H1 (cell line): Measurements from ENCODE around the gene ADH4. TPM values are rescaled to one million over a fixed set of nuclear protein-coding genes. Genes with fewer than 3 reads are reported as not detected.

ENCODE experiments used
- EP300 ChIP-seq, 2 experiments: IDR thresholded peaks; 1 replicate in 1 of 2; 2 replicates in 1 of 2; pipeline ENCODE4 v1.6.1; 2011 to 2012; ENCODE audit warnings: low read depth in 2 of 2, low read length in 2 of 2, mild to moderate bottlenecking in 2 of 2, borderline replicate concordance in 1 of 2, inconsistent platforms in 1 of 2, moderate library complexity in 1 of 2
- FOSL1 ChIP-seq: IDR thresholded peaks from 2 replicates; pipeline ENCODE4 v1.6.1; 2011; ENCODE audit warnings: mild to moderate bottlenecking, low read depth, low read length, moderate library complexity; ENCODE audit not compliant: insufficient read depth
- JUN ChIP-seq: IDR thresholded peaks from 2 replicates; pipeline ENCODE4 v1.6.1; 2011; ENCODE audit warnings: low read depth, mild to moderate bottlenecking, improper control_type of control experiment, low read length
- SP4 ChIP-seq: IDR thresholded peaks from 2 replicates; pipeline ENCODE4 v1.6.1; 2012; ENCODE audit warnings: low read length, inconsistent platforms
- SUZ12 ChIP-seq: fragments of 200-600 bp; sonication (generic); IDR thresholded peaks from 2 replicates; pipeline ENCODE4 v1.6.1; 2012; ENCODE audit warnings: mild to moderate bottlenecking, inconsistent platforms, low read length, moderate library complexity, mixed read lengths
- YY1 ChIP-seq: IDR thresholded peaks from 2 replicates; pipeline ENCODE4 v1.6.1; 2011; ENCODE audit warnings: low read depth, mild to moderate bottlenecking, low read length
- ZNF274 ChIP-seq: IDR thresholded peaks from 2 replicates; pipeline ENCODE4 v1.7.0; 2012; ENCODE audit warnings: low read length, borderline replicate concordance; ENCODE audit errors: extremely low read depth
- polyA plus RNA-seq, 7 experiments: library from polyadenylated mRNA; depleted of rRNA in 3 of 7; stranded (reverse) in 5 of 7; unstranded in 2 of 7; fragments of >200 nt in 5 of 7; fragments of 200-250 nt in 2 of 7; gene quantifications; 1 replicate in 5 of 7; 2 replicates in 1 of 7; 4 replicates in 1 of 7; pipeline versions ENCODE4 v1.2.1 to v1.2.3, GENCODE V29; 2011 to 2013; ENCODE audit warnings: missing spikeins in 2 of 7, mixed read lengths in 2 of 7
- total RNA-seq: library from RNA; stranded (reverse); fragmentation: NEBNext Ultra II Directional; extraction: Animal tissue kit (Norgen Biotek cat#: 25700); gene quantifications from 2 replicates; pipeline ENCODE4 v1.2.1, GENCODE V29; 2021
- TF ChIP-seq, protein P1 (sequence below): IDR thresholded peaks from 2 replicates; pipeline ENCODE4 v1.6.1; 2012; ENCODE audit warnings: low read length, inconsistent platforms

ADH4 gene
- total and polyA plus RNA-seq, 2 of the 8 experiments (the other 6 are each of a cell fraction or from before 2014, with no cell fraction given): not detected

DNA sequence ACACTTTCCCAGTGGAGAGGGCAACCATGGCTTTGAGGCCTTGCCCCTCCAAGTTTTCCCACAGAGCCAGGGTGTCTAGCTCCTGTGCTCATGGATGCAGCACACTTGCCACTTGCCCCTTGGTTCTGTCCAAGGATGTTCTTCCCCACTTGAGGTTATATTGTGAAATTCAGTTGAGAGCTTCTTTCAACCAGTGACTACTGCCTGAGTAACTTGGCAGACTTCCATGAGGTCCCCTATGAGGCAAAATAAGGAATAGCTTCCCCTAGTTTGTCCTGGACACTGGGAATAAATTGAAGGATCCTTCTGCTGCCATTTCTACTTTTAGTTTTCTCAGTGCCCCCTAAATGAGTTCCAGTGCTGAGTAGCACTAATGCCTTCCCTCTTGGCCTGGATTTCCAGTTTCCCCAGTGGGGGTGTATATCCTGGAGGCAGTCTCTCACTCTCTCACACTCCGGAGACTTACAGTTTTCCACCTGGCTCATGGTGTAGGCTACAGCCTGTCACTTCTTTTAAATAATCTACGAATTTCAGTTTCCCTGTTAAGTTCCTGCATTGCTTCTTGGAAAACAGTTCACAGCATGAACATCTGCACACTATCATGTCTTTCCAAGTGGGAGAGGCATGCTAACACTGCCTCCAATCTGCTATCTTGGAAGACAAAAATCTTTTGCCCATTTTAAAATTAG lies 36.4 kb upstream of the ADH4 start (continued):
- TF ChIP-seq JUN: no peak
- TF ChIP-seq EP300 (IDR thresholded peaks at IDR 0.05; ENCODE audit: borderline replicate concordance in 1 of 2, low read depth in 2 of 2, low read length in 2 of 2): no peak
- no peak for TF ChIP-seq FOSL1
- TF ChIP-seq ZNF274: no peak
- TF ChIP-seq, protein P1, sequence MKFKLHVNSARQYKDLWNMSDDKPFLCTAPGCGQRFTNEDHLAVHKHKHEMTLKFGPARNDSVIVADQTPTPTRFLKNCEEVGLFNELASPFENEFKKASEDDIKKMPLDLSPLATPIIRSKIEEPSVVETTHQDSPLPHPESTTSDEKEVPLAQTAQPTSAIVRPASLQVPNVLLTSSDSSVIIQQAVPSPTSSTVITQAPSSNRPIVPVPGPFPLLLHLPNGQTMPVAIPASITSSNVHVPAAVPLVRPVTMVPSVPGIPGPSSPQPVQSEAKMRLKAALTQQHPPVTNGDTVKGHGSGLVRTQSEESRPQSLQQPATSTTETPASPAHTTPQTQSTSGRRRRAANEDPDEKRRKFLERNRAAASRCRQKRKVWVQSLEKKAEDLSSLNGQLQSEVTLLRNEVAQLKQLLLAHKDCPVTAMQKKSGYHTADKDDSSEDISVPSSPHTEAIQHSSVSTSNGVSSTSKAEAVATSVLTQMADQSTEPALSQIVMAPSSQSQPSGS: no peak
- no peak for TF ChIP-seq YY1
- TF ChIP-seq SP4: no peak
- TF ChIP-seq SUZ12: no peak
